Testis (tissue), 2 donors: ENCODE measurements around the gene MOG.

ENCODE experiments used
- CTCF ChIP-seq, 3 experiments: fragments of 450-650 bp in 2 of 3; fragments of 200-600 bp in 1 of 3; sonication (generic) in 1 of 3; IDR thresholded peaks; one replicate each; pipeline ENCODE4 v1.5.1; 2016 to 2019; ENCODE audit warnings: antibody characterized with exemption in 3 of 3, mild to moderate bottlenecking in 2 of 3, moderate library complexity in 1 of 3
- POLR2A ChIP-seq: fragments of 450-650 bp; IDR thresholded peaks from one replicate; pipeline ENCODE4 v1.6.1; 2017; ENCODE audit warnings: antibody characterized with exemption, mild to moderate bottlenecking, moderate library complexity

DNA sequence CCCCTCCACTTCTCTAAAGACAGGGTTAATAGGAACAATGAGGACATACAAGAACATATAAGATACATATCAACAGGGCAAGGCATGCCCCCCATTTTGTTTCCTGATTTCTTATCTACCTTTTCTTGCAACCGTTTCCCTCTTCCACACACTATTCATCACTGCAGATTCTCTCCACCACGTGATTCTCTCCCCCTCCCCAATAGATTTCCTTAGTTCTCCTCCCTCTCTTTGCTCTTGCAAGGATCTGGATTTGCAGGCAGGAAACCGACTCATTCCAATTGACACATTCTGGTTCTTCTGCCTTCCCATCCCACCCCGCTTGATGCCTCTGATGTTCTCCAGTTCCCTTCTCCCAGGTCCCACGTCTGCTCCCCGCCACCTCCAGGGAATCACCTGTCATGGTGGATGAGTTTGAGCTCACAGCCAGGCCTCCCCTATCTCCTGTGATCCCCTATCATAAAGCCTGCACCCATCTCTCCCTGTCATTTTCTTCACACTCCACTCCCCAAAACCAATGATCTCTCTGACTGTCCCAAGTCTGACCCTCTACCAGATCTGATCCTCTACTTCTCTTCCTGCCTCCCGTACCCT, 31.5 kb upstream of the MOG start:
- TF ChIP-seq CTCF (IDR thresholded peaks at IDR 0.05) (no peak), POLR2A (no peak)
